SK-N-SH treated with all-trans-retinoic acid at 6 μM for 48 hours (cell line): ENCODE results near the gene HIF3A.
"Not testable (repeated sequence)": the region's sequence is repeated elsewhere in the genome, so short reads cannot be mapped to it uniquely, and the experiment has no call there.

Source experiments
- ATAC-seq: fragments of 200-7000 bp; cut with Tn5 transposase; 3 replicates; pipeline ENCODE4 v1.9.1; 2020; ENCODE audit warnings: mild to moderate bottlenecking, moderate library complexity
- ARNTL ChIP-seq: fragments of 450-650 bp; formaldehyde crosslinking; IDR thresholded peaks from 2 replicates; pipeline ENCODE4 v1.5.0; 2020; ENCODE audit warnings: low read depth, mild to moderate bottlenecking, moderate library complexity, borderline replicate concordance
- BACH2 ChIP-seq: fragments of 250-450 bp; sonication (Bioruptor Pico); IDR thresholded peaks from 2 replicates; pipeline ENCODE4 v1.9.0; 2021; ENCODE audit warnings: mild to moderate bottlenecking, borderline replicate concordance
- CREB5 ChIP-seq: fragments of 250-450 bp; sonication (Bioruptor Pico); IDR thresholded peaks from 2 replicates; pipeline ENCODE4 v1.5.1; 2020; ENCODE audit warnings: low read depth, mild to moderate bottlenecking, moderate library complexity
- CSDC2 ChIP-seq: fragments of 250-450 bp; sonication (Bioruptor Pico); IDR thresholded peaks from 2 replicates; pipeline ENCODE4 v1.5.0; 2020; ENCODE audit warnings: mild to moderate bottlenecking, moderate library complexity
- CSRNP3 ChIP-seq: fragments of 250-450 bp; sonication (Bioruptor Pico); IDR thresholded peaks from 2 replicates; pipeline ENCODE4 v1.5.1; 2021; ENCODE audit warnings: mild to moderate bottlenecking, moderate library complexity
- ESRRG ChIP-seq: fragments of 250-450 bp; sonication (Bioruptor Pico); IDR thresholded peaks from 2 replicates; pipeline ENCODE4 v1.6.1; 2021; ENCODE audit warnings: mild to moderate bottlenecking
- GLIS3 ChIP-seq: fragments of 250-450 bp; sonication (Bioruptor Pico); IDR thresholded peaks from 2 replicates; pipeline ENCODE4 v1.5.0; 2020; ENCODE audit warnings: mild to moderate bottlenecking, moderate library complexity
- ISL1 ChIP-seq: fragments of 250-450 bp; sonication (Bioruptor Pico); IDR thresholded peaks from 2 replicates; pipeline ENCODE4 v2.1.2; 2022; ENCODE audit warnings: mild to moderate bottlenecking, moderate library complexity
- OSR1 ChIP-seq: fragments of 250-450 bp; sonication (Bioruptor Pico); IDR thresholded peaks from 2 replicates; pipeline ENCODE4 v1.8.0; 2022; ENCODE audit warnings: moderate library complexity, mild to moderate bottlenecking, inconsistent platforms
- POU6F1 ChIP-seq: fragments of 250-450 bp; sonication (Bioruptor Pico); IDR thresholded peaks from 2 replicates; pipeline ENCODE4 v1.8.0; 2021; ENCODE audit warnings: low read depth, mild to moderate bottlenecking, moderate library complexity, borderline replicate concordance
- PPARA ChIP-seq: fragments of 250-450 bp; sonication (Bioruptor Pico); IDR thresholded peaks from 2 replicates; pipeline ENCODE4 v1.5.0; 2020; ENCODE audit warnings: mild to moderate bottlenecking, borderline replicate concordance
- RARB ChIP-seq: fragments of 250-450 bp; sonication (Bioruptor Pico); IDR thresholded peaks from 2 replicates; pipeline ENCODE4 v1.8.0; 2021; ENCODE audit warnings: mild to moderate bottlenecking, moderate library complexity
- SNAI2 ChIP-seq: fragments of 250-450 bp; sonication (Bioruptor Pico); IDR thresholded peaks from 2 replicates; pipeline ENCODE4 v1.5.0; 2020; ENCODE audit warnings: mild to moderate bottlenecking, moderate library complexity
- TCF4 ChIP-seq: fragments of 250-450 bp; sonication (Bioruptor Pico); IDR thresholded peaks from 2 replicates; pipeline ENCODE4 v1.8.0; 2021; ENCODE audit warnings: mild to moderate bottlenecking, moderate library complexity, borderline replicate concordance
- TOX ChIP-seq: fragments of 250-450 bp; sonication (Bioruptor Pico); IDR thresholded peaks from 2 replicates; pipeline ENCODE4 v1.8.0; 2021; ENCODE audit warnings: mild to moderate bottlenecking, moderate library complexity, borderline replicate concordance
- TSHZ2 ChIP-seq: fragments of 250-450 bp; sonication (Bioruptor Pico); IDR thresholded peaks from 2 replicates; pipeline ENCODE4 v1.5.0; 2020; ENCODE audit warnings: mild to moderate bottlenecking, moderate library complexity
- ZC3H10 ChIP-seq: fragments of 250-450 bp; sonication (Bioruptor Pico); IDR thresholded peaks from 2 replicates; pipeline ENCODE4 v1.5.1; 2021; ENCODE audit warnings: mild to moderate bottlenecking, moderate library complexity
- ZFP3 ChIP-seq: fragments of 250-450 bp; sonication (Bioruptor Pico); IDR thresholded peaks from 2 replicates; pipeline ENCODE4 v1.5.0; 2020; ENCODE audit warnings: mild to moderate bottlenecking, moderate library complexity
- ZFP30 ChIP-seq: fragments of 450-650 bp; formaldehyde crosslinking; IDR thresholded peaks from 2 replicates; pipeline ENCODE4 v1.5.0; 2022; ENCODE audit warnings: mild to moderate bottlenecking, moderate library complexity
- ZNF565 ChIP-seq: fragments of 450-650 bp; formaldehyde crosslinking; conservative IDR thresholded peaks from 2 replicates; pipeline ENCODE4 v1.5.0; 2020; ENCODE audit warnings: low read depth, mild to moderate bottlenecking, moderate library complexity
- ZNF70 ChIP-seq: fragments of 450-650 bp; formaldehyde crosslinking; IDR thresholded peaks from 2 replicates; pipeline ENCODE4 v1.5.0; 2020; ENCODE audit warnings: mild to moderate bottlenecking, moderate library complexity
- TF ChIP-seq, protein P1 (sequence below): fragments of 250-450 bp; sonication (Bioruptor Pico); IDR thresholded peaks from 2 replicates; pipeline ENCODE4 v1.8.0; 2020; ENCODE audit warnings: mild to moderate bottlenecking, moderate library complexity, borderline replicate concordance

Gene HIF3A

DNA sequence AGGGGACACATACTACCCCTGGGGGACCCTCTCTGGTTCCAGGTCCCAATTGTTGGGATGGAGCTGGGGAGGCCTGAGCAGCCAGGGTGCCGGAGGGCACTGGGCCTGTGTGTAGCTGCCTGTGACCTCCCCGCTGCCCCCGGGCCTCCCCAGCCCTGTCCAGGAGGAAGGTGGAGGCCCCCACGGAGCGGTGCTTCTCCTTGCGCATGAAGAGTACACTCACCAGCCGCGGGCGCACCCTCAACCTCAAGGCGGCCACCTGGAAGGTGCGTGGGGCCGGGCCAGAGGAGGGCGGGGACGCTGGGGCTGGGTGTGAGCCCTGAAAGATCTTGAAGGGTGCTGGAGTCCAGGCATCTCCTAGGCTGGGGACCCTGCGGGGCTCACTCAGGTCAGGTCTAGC lies 11.7 kb downstream of the HIF3A start:
- TF ChIP-seq, protein P1, sequence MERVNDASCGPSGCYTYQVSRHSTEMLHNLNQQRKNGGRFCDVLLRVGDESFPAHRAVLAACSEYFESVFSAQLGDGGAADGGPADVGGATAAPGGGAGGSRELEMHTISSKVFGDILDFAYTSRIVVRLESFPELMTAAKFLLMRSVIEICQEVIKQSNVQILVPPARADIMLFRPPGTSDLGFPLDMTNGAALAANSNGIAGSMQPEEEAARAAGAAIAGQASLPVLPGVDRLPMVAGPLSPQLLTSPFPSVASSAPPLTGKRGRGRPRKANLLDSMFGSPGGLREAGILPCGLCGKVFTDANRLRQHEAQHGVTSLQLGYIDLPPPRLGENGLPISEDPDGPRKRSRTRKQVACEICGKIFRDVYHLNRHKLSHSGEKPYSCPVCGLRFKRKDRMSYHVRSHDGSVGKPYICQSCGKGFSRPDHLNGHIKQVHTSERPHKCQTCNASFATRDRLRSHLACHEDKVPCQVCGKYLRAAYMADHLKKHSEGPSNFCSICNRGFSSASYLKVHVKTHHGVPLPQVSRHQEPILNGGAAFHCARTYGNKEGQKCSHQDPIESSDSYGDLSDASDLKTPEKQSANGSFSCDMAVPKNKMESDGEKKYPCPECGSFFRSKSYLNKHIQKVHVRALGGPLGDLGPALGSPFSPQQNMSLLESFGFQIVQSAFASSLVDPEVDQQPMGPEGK (CRISPR knock-in tag) = no peak
- no peak for TF ChIP-seq PPARA
- no peak for TF ChIP-seq ZNF70 (CRISPR knock-in tag)
- TF ChIP-seq ZC3H10 (CRISPR knock-in tag) = no peak
- no peak for TF ChIP-seq ZNF565 (CRISPR knock-in tag)
- no peak for TF ChIP-seq OSR1 (CRISPR knock-in tag)
- no peak for TF ChIP-seq TCF4 (CRISPR knock-in tag)
- no peak for TF ChIP-seq TOX (CRISPR knock-in tag)
- TF ChIP-seq ZFP3 (CRISPR knock-in tag) = no peak
- TF ChIP-seq BACH2 (CRISPR knock-in tag) = no peak
- TF ChIP-seq TSHZ2 (CRISPR knock-in tag) = no peak
- TF ChIP-seq POU6F1 (CRISPR knock-in tag) = no peak
- ATAC-seq = no peak

DNA sequence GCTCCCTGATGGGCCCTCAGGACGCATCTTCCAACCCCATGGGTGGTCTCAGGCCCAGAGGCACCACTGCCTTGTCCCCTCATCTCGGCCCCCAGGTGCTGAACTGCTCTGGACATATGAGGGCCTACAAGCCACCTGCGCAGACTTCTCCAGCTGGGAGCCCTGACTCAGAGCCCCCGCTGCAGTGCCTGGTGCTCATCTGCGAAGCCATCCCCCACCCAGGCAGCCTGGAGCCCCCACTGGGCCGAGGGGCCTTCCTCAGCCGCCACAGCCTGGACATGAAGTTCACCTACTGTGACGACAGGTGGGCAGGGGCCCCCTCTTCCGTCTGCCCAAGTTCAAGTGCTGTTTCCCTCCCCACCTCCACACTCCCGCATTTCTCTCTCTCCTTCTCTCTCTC lies 12.2 kb downstream of the HIF3A start:
- no peak for ATAC-seq
- TF ChIP-seq GLIS3 (CRISPR knock-in tag) = no peak
- no peak for TF ChIP-seq POU6F1 (CRISPR knock-in tag)
- TF ChIP-seq SNAI2 (CRISPR knock-in tag) = no peak
- TF ChIP-seq ZNF70 (CRISPR knock-in tag) = no peak
- no peak for TF ChIP-seq CREB5 (CRISPR knock-in tag)
- TF ChIP-seq ZC3H10 (CRISPR knock-in tag) = no peak
- TF ChIP-seq OSR1 (CRISPR knock-in tag) = no peak
- no peak for TF ChIP-seq CSDC2 (CRISPR knock-in tag)
- TF ChIP-seq ESRRG = no peak
- no peak for TF ChIP-seq RARB (CRISPR knock-in tag)
- no peak for TF ChIP-seq PPARA
- TF ChIP-seq ZFP3 (CRISPR knock-in tag) = no peak
- TF ChIP-seq CSRNP3 = no peak
- TF ChIP-seq ZFP30 (CRISPR knock-in tag) = no peak
- TF ChIP-seq TOX (CRISPR knock-in tag) = no peak

- no peak for ATAC-seq
- no peak for TF ChIP-seq TSHZ2 (CRISPR knock-in tag)
- no peak for TF ChIP-seq ISL1 (CRISPR knock-in tag)
- TF ChIP-seq GLIS3 (CRISPR knock-in tag) = no peak
- TF ChIP-seq ARNTL (CRISPR knock-in tag) = no peak
These were observed 14.6 kb downstream of the HIF3A start for GRCh38 chr19:46311444-46311843.

DNA sequence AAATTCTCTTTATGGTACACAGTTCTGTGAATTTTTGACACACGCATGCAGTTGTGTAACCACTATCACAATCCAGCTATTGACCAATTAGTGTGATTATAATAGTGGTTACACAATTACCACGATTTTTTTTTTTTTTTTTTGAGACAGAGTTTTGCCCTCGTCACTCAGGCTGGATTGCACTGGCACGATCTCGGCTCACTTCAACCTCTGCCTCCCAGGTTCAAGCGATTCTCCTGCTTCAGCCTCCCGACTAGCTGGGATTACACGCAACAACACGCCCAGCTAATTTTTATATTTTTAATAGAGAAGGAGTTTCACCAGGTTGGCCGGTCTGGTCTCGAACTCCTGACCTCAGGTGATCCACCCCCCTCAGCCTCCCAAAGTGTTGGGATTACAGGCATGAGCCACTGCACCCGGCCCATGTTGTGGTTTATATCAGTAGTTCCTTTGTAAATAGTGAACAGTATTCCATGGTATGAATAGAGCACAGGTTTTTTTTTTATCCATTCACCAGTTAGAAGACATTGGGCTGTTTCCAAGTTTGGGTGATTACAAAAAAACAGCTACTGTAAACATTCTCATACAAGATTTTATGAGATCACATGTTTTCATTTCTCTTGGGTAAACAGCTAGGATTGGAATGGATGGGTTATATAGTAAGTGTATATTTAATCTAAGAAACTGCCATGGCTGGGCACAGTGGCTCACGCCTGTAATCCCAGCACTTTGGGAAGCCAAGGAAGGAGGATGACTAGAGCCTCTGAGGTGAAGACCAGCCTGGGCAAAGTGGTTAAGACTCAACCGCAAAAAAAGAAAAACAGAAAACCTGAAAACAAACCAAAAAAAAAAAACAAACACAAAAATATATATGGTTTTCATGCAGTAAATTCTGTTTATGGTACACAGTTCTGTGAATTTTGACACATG lies 17.0 kb downstream of the HIF3A start:
- not testable (repeated sequence) for ATAC-seq
